Upper lobe of left lung (tissue), 4 donors: Measurements from ENCODE around the gene RASGRF2.

Experiments used
- CTCF ChIP-seq, 6 experiments: fragments of 450-650 bp in 4 of 6; fragments of 200-600 bp in 2 of 6; sonication (generic) in 2 of 6; IDR thresholded peaks; one replicate each; pipeline ENCODE4 v1.5.1; 2016 to 2019; ENCODE audit warnings: antibody characterized with exemption in 6 of 6
- EP300 ChIP-seq, 4 donors: sonication (generic); formaldehyde crosslinking; IDR thresholded peaks; one replicate each; pipeline ENCODE4 v1.5.1; 2017; ENCODE audit warnings: antibody characterized with exemption in 4 of 4, control low read depth in 2 of 4
- POLR2A ChIP-seq, 4 donors: fragments of 450-650 bp; IDR thresholded peaks; one replicate each; pipeline ENCODE4 v1.5.1; 2016 to 2017; ENCODE audit warnings: antibody characterized with exemption in 4 of 4, mild to moderate bottlenecking in 2 of 4
- POLR2AphosphoS5 ChIP-seq, 2 donors: sonication (generic); formaldehyde crosslinking; IDR thresholded peaks; one replicate each; pipeline ENCODE4 v1.5.1; 2017; ENCODE audit warnings: antibody characterized with exemption in 2 of 2

- no peak for TF ChIP-seq CTCF (IDR thresholded peaks at IDR 0.05)
- TF ChIP-seq POLR2AphosphoS5 (IDR thresholded peaks at IDR 0.05) = no peak
- no peak for TF ChIP-seq POLR2A (IDR thresholded peaks at IDR 0.05)
- no peak for TF ChIP-seq EP300 (IDR thresholded peaks at IDR 0.05)
Measured at GRCh38 chr5:80985600-80986228, 25.6 kb downstream of the RASGRF2 start.
